H9 (cell line): Measurements from ENCODE around the gene RIPOR1. TPM values are rescaled to one million over a fixed set of nuclear protein-coding genes. Genes with fewer than 3 reads are reported as not detected.

Experiments used
- DNase-seq: peaks from one replicate; pipeline ENCODE4 v3.0.0-alpha.2; 2017
- H2AFZ ChIP-seq: one replicate; pipeline ENCODE4 v1.6.1; 2013; ENCODE audit warnings: mild to moderate bottlenecking, low read length, control low read depth, moderate library complexity
- H2AK5ac ChIP-seq: 2 replicates; pipeline ENCODE4 v1.6.1; 2013; ENCODE audit warnings: low read length, control low read depth, mixed read lengths; ENCODE audit not compliant: insufficient read length
- H2BK120ac ChIP-seq: one replicate; pipeline ENCODE4 v1.6.1; 2013; ENCODE audit warnings: low read depth, mild to moderate bottlenecking, low read length, control low read depth, inconsistent platforms; ENCODE audit not compliant: poor library complexity, severe bottlenecking
- H2BK12ac ChIP-seq: 2 replicates; pipeline ENCODE4 v1.6.1; 2013; ENCODE audit warnings: low read length, control low read depth, mixed read lengths, low read depth; ENCODE audit not compliant: insufficient read length
- H2BK15ac ChIP-seq: 2 replicates; pipeline ENCODE4 v1.6.1; 2013; ENCODE audit warnings: low read depth, low read length, control low read depth
- H2BK20ac ChIP-seq: one replicate; pipeline ENCODE4 v1.6.1; 2013; ENCODE audit warnings: low read depth, mild to moderate bottlenecking, low read length, control low read depth, inconsistent platforms; ENCODE audit not compliant: poor library complexity, severe bottlenecking
- H2BK5ac ChIP-seq: 2 replicates; pipeline ENCODE4 v1.6.1; 2013; ENCODE audit warnings: low read length, control low read depth, mixed read lengths; ENCODE audit not compliant: insufficient read length
- H3K14ac ChIP-seq: 2 replicates; pipeline ENCODE4 v1.6.1; 2013; ENCODE audit warnings: low read length, control low read depth; ENCODE audit not compliant: insufficient read depth
- H3K18ac ChIP-seq: 2 replicates; pipeline ENCODE4 v1.6.1; 2013; ENCODE audit warnings: low read depth, mild to moderate bottlenecking, mixed read lengths, low read length, control low read depth; ENCODE audit not compliant: insufficient read length
- H3K23ac ChIP-seq: 2 replicates; pipeline ENCODE4 v1.6.1; 2013; ENCODE audit warnings: low read length, control low read depth, mixed read lengths, low read depth; ENCODE audit not compliant: insufficient read length
- H3K23me2 ChIP-seq: 2 replicates; pipeline ENCODE4 v1.6.1; 2013; ENCODE audit warnings: low read depth, mild to moderate bottlenecking, mixed read lengths, low read length, control low read depth; ENCODE audit not compliant: insufficient read length, poor library complexity, severe bottlenecking
- H3K27ac ChIP-seq: 2 replicates; pipeline ENCODE4 v1.5.1; 2013; ENCODE audit warnings: low read length, control low read depth, mixed read lengths, low read depth; ENCODE audit not compliant: insufficient read length
- H3K27me3 ChIP-seq: 2 replicates; pipeline ENCODE4 v1.6.1; 2013; ENCODE audit warnings: low read length, control low read depth, inconsistent platforms; ENCODE audit not compliant: insufficient read depth
- H3K4ac ChIP-seq: 2 replicates; pipeline ENCODE4 v1.6.1; 2013; ENCODE audit warnings: low read depth, mild to moderate bottlenecking, control low read depth, inconsistent platforms, low read length, moderate library complexity
- H3K4me1 ChIP-seq: 2 replicates; pipeline ENCODE4 v1.6.1; 2013; ENCODE audit warnings: low read length, control low read depth, inconsistent platforms; ENCODE audit not compliant: insufficient read depth
- H3K4me2 ChIP-seq: 2 replicates; pipeline ENCODE4 v1.6.1; 2013; ENCODE audit warnings: low read length, control low read depth, mixed read lengths; ENCODE audit not compliant: insufficient read length, insufficient read depth
- H3K56ac ChIP-seq: 2 replicates; pipeline ENCODE4 v1.6.1; 2013; ENCODE audit warnings: low read depth, mild to moderate bottlenecking, mixed read lengths, low read length, control low read depth; ENCODE audit not compliant: insufficient read length
- H3K79me1 ChIP-seq: 2 replicates; pipeline ENCODE4 v1.6.1; 2013; ENCODE audit warnings: low read depth, mild to moderate bottlenecking, moderate library complexity, low read length, control low read depth, inconsistent platforms; ENCODE audit not compliant: insufficient read depth, poor library complexity, severe bottlenecking
- H3K79me2 ChIP-seq: 2 replicates; pipeline ENCODE4 v1.6.1; 2013; ENCODE audit warnings: low read length, control low read depth, inconsistent platforms; ENCODE audit not compliant: insufficient read depth
- H3K9ac ChIP-seq: 2 replicates; pipeline ENCODE4 v1.6.1; 2013; ENCODE audit warnings: low read length, control low read depth, mixed read lengths; ENCODE audit not compliant: insufficient read length; ENCODE audit errors: extremely low read depth
- H3K9me3 ChIP-seq: one replicate; pipeline ENCODE4 v1.6.1; 2013; ENCODE audit warnings: low read depth, low read length, inconsistent platforms; ENCODE audit not compliant: control insufficient read depth
- H3T11ph ChIP-seq: one replicate; pipeline ENCODE4 v1.6.1; 2013; ENCODE audit warnings: mild to moderate bottlenecking, low read length, control low read depth, inconsistent platforms
- H4K20me1 ChIP-seq: one replicate; pipeline ENCODE4 v1.6.1; 2013; ENCODE audit not compliant: control insufficient read depth, insufficient read length, insufficient read depth
- H4K5ac ChIP-seq: 2 replicates; pipeline ENCODE4 v1.6.1; 2013; ENCODE audit warnings: low read depth, mild to moderate bottlenecking, mixed read lengths, low read length, control low read depth; ENCODE audit not compliant: insufficient read length
- H4K8ac ChIP-seq: replicated peaks from 2 replicates; pipeline ENCODE4 v1.6.1; 2013; ENCODE audit warnings: low read length, control low read depth, mixed read lengths, low read depth; ENCODE audit not compliant: insufficient read length
- H4K91ac ChIP-seq: 2 replicates; pipeline ENCODE4 v1.6.1; 2013; ENCODE audit warnings: low read depth, mild to moderate bottlenecking, moderate library complexity, mixed read lengths, low read length, control low read depth; ENCODE audit not compliant: insufficient read length
- H3K27ac Mint-ChIP-seq, 3 experiments: 2 replicates in 2 of 3; 3 replicates in 1 of 3; pipeline ENCODE4 v1.8.0; 2020 to 2021; ENCODE audit warnings: mixed read lengths in 3 of 3, mild to moderate bottlenecking in 1 of 3, moderate library complexity in 1 of 3
- H3K27me3 Mint-ChIP-seq: 2 replicates; pipeline ENCODE4 v1.8.0; 2021; ENCODE audit warnings: low read depth, mild to moderate bottlenecking, moderate library complexity, mixed read lengths
- H3K36me3 Mint-ChIP-seq, 3 experiments: 2 replicates in 2 of 3; 3 replicates in 1 of 3; pipeline ENCODE4 v1.8.0; 2020 to 2021; ENCODE audit warnings: low read depth in 3 of 3, mixed read lengths in 3 of 3; ENCODE audit not compliant: insufficient read depth in 1 of 3
- H3K4me1 Mint-ChIP-seq, 2 experiments: 2 replicates each; pipeline ENCODE4 v1.8.0; 2020; ENCODE audit warnings: mixed read lengths in 2 of 2
- H3K4me3 Mint-ChIP-seq, 2 experiments: 2 replicates in 1 of 2; 3 replicates in 1 of 2; pipeline ENCODE4 v1.8.0; 2020 to 2021; ENCODE audit warnings: mild to moderate bottlenecking in 2 of 2, mixed read lengths in 2 of 2, moderate library complexity in 1 of 2
- H3K9me3 Mint-ChIP-seq, 2 experiments: 2 replicates in 1 of 2; 3 replicates in 1 of 2; pipeline ENCODE4 v1.8.0; 2020; ENCODE audit warnings: mild to moderate bottlenecking in 2 of 2, mixed read lengths in 2 of 2, moderate library complexity in 1 of 2
- WGBS: extraction: QIAGEN DNeasy Blood & Tissue Kit; methylation state at CpG from one replicate; pipeline ENCODE4 v1.1.7; 2013; ENCODE audit warnings: missing lambda C conversion rate, low lambda C conversion rate, mixed read lengths; ENCODE audit not compliant: insufficient read length; ENCODE audit errors: extremely low coverage; 5-methylcytosine and 5-hydroxymethylcytosine counted together
- total RNA-seq: library from RNA; stranded (reverse); gene quantifications from 2 replicates; pipeline ENCODE4 v1.2.1, GENCODE V29; 2021
- TF ChIP-seq, protein P1 (sequence below): fragments of 200-600 bp; sonication (generic); conservative IDR thresholded peaks from 3 replicates; pipeline ENCODE4 v1.8.0; 2021; ENCODE audit warnings: antibody characterized with exemption, mild to moderate bottlenecking

Gene RIPOR1
- total RNA-seq, 1 experiment from 2014 or later: 14.3 TPM

DNA sequence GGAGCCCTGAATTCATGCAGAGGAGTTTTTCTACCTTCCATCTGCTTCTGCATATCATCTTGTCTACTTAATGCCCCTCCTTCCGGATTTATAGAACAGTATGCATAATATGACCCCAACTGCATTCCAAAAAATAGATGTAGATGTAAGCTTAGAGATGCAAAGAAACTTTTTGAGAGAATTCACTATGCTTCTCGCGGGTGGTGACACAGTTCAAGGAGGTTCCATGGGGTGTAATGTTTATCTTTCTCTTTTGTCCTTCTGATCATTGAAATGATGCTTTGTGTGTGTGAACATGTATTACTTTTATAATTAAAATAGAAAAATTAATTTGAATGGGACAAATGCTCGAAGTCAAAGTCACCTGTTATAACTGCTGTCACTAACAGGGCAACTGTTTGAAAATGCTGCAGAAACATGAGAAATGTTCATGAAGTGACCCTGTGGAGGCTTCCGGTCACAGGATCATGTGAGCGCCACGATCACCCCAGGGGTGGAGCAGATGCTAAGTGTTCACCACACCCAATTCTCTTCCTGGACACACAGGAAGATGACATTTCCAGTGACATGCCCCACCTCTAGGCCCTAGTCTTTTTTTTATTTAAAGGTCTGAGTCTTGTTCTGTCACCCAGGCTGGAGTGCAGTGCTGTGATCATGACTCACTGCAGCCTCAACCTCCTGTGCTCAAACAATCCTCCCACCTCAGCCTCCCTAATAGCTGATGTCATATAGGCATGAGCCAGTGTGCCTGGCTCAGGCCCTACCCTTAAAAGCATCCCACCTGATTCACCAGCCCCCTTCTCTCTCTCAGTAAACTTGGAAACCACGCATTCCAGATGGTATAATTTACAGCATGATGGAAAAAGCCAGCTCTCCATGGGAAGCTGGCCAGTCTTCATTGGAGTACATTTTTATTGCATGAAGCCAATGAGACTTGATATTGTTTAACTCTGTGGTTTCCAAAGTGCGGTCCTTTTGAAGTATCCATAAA is 24.3 kb upstream of the RIPOR1 start:
- Histone ChIP-seq H4K91ac (no peak overlapping the region), H3K27ac (no peak overlapping the region), H3K23ac (no peak overlapping the region), H4K8ac (no peak overlapping the region), H3K9ac (no peak overlapping the region), H3K4me1 (no peaks in the 10 kb centered on the region), H2BK12ac (no peak overlapping the region), H2BK120ac (no peak overlapping the region), H4K20me1 (no peaks in the 10 kb centered on the region), H2BK20ac (no peak overlapping the region), H2AFZ (no peak overlapping the region), H3K4ac (no peak overlapping the region), H3T11ph (no peak overlapping the region), H3K4me2 (no peak overlapping the region), H3K27me3 (no peaks in the 10 kb centered on the region), H2BK15ac (no peak overlapping the region), H3K14ac (no peak overlapping the region), H3K9me3 (no peaks in the 10 kb centered on the region), H3K79me2 (no peaks in the 10 kb centered on the region), H3K23me2 (no peaks in the 10 kb centered on the region), H2BK5ac (no peak overlapping the region), H3K18ac (no peak overlapping the region), H3K56ac (no peak overlapping the region), H3K79me1 (no peaks in the 10 kb centered on the region), H2AK5ac (no peak overlapping the region), H4K5ac (no peak overlapping the region)
- no peak overlapping the region for H3K4me3 Mint-ChIP-seq
- TF ChIP-seq, protein P1, sequence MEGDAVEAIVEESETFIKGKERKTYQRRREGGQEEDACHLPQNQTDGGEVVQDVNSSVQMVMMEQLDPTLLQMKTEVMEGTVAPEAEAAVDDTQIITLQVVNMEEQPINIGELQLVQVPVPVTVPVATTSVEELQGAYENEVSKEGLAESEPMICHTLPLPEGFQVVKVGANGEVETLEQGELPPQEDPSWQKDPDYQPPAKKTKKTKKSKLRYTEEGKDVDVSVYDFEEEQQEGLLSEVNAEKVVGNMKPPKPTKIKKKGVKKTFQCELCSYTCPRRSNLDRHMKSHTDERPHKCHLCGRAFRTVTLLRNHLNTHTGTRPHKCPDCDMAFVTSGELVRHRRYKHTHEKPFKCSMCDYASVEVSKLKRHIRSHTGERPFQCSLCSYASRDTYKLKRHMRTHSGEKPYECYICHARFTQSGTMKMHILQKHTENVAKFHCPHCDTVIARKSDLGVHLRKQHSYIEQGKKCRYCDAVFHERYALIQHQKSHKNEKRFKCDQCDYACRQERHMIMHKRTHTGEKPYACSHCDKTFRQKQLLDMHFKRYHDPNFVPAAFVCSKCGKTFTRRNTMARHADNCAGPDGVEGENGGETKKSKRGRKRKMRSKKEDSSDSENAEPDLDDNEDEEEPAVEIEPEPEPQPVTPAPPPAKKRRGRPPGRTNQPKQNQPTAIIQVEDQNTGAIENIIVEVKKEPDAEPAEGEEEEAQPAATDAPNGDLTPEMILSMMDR: no peak
- peaks cover 6 to 13% of the 10 kb centered on the region in 2 experiments for H3K4me1 Mint-ChIP-seq
- H3K36me3 Mint-ChIP-seq: no peaks in the 10 kb centered on the region
- no peaks in the 10 kb centered on the region for H3K9me3 Mint-ChIP-seq
- no CpG with 5 or more reads among the region's 9 CpGs for WGBS
- H3K27me3 Mint-ChIP-seq: peaks cover 71% of the 10 kb centered on the region
- no peak for DNase-seq
- H3K27ac Mint-ChIP-seq: no peak overlapping the region
